Left lung (tissue), 10 donors: ENCODE results near the gene CAMK2G. TPM values are rescaled to one million over a fixed set of nuclear protein-coding genes. Genes with fewer than 3 reads are reported as not detected.

Experiments used
- ATAC-seq: fragments of 200-7000 bp; cut with Tn5 transposase; one replicate; pipeline ENCODE4 v1.9.1; 2020; ENCODE audit warnings: moderate library complexity
- DNase-seq, 4 donors: peaks; one replicate each; pipeline ENCODE4 v3.0.0-alpha.2; 2013 to 2020
- H3K27ac ChIP-seq, 2 donors: fragments of 200-600 bp; sonication (generic) in 1 of 2; one replicate each; pipeline versions ENCODE4 v1.5.0 to v1.8.0; 2020 to 2021
- H3K27me3 ChIP-seq, 2 donors: fragments of 200-600 bp; sonication (generic) in 1 of 2; one replicate each; pipeline versions ENCODE4 v1.5.0 to v1.8.0; 2020 to 2021
- H3K36me3 ChIP-seq, 2 donors: fragments of 200-600 bp; sonication (generic) in 1 of 2; one replicate each; pipeline versions ENCODE4 v1.5.0 to v1.8.0; 2020 to 2021
- H3K4me1 ChIP-seq, 2 donors: fragments of 200-600 bp; one replicate each; pipeline ENCODE4 v1.8.0; 2021
- H3K4me3 ChIP-seq, 2 donors: fragments of 200-600 bp; sonication (generic) in 1 of 2; one replicate each; pipeline versions ENCODE4 v1.5.0 to v1.8.0; 2020 to 2021; ENCODE audit warnings: mild to moderate bottlenecking in 1 of 2
- H3K9me3 ChIP-seq, 2 donors: fragments of 200-600 bp; sonication (generic) in 1 of 2; one replicate each; pipeline versions ENCODE4 v1.5.0 to v1.8.0; 2020 to 2021
- intact Hi-C, 2 donors: fragments of 100-400 bp; cut with DNase I; formaldehyde crosslinking; loops; one replicate each; pipeline versions ENCODE4 v1.11.2 to v1.14.2; 2022
- polyA plus RNA-seq, 6 donors: library from polyadenylated mRNA; unstranded; fragments of 120-200 nt; gene quantifications; one replicate each; pipeline ENCODE4 v1.2.1, GENCODE V29; 2013; ENCODE audit not compliant: insufficient read length in 6 of 6
- total RNA-seq, 2 donors: library from RNA; stranded (reverse); fragmentation: NEBNext Ultra II Directional; extraction: Animal tissue kit (Norgen Biotek cat#: 25700); gene quantifications; one replicate each; pipeline ENCODE4 v1.2.1, GENCODE V29; 2021
- TF ChIP-seq, protein P1 (sequence below), 2 donors: fragments of 200-600 bp; sonication (generic) in 1 of 2; IDR thresholded peaks; one replicate each; pipeline versions ENCODE4 v1.5.0 to v1.8.0; 2021; ENCODE audit warnings: antibody characterized with exemption in 2 of 2
- donor health status: DM: no; HTN: yes; CAD: no.
- donor health status: DM: no; HTN: no; CAD: no.

The CAMK2G gene
- total and polyA plus RNA-seq, 8 donors, result 28.9 to 44.5 (median 35.4) TPM

DNA sequence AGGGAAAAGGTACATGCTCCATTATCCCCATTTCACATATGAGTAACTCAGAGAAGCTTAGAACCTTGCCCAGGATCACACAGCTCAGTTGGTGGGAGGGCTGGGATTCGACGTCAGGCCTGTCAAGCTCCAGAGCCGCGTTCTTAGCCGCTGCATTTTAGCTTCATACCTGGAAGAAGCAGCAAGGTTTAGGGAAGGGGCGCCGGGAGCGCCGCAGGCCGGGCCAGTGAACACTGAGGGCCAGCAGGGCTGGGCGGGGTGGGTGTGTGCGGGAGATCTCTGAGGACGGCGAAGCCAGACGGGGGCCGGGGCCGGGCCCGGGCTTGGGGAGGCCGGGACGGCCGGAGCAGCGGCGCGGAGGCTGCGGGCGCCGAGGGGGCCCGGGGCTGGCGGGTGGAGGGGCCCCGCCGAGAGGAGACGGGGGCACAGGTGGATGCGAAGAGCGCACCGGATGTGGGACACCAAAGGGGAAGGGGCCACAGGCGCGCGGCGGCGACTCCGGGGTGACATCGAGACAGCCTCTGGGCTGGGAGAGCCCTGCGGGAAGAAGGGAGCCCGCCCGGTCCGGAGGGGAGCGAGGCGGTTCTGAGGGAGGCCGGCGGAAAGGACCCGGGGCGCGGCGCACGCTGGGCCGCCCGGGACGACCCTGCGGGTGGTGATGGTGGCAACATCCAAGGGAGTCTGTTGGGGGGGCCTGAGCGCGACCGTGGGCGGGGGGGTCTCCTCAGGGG is 63.5 kb downstream of the CAMK2G start:
- DNase-seq (peak in 3 of 4 donors; percentile 18 to 90 (median 50)), ATAC-seq (peak; percentile 10)
- Histone ChIP-seq H3K4me3 (peak overlapping the region; percentile 84 to 94), H3K4me1 (peaks cover 5 to 54% of the 10 kb centered on the region in 2 donors), H3K27ac (peak overlapping the region; percentile 87 to 95), H3K27me3 (no peaks in the 10 kb centered on the region), H3K9me3 (no peaks in the 10 kb centered on the region), H3K36me3 (peaks cover 0 to 54% of the 10 kb centered on the region in 2 donors)
- TF ChIP-seq, protein P1, sequence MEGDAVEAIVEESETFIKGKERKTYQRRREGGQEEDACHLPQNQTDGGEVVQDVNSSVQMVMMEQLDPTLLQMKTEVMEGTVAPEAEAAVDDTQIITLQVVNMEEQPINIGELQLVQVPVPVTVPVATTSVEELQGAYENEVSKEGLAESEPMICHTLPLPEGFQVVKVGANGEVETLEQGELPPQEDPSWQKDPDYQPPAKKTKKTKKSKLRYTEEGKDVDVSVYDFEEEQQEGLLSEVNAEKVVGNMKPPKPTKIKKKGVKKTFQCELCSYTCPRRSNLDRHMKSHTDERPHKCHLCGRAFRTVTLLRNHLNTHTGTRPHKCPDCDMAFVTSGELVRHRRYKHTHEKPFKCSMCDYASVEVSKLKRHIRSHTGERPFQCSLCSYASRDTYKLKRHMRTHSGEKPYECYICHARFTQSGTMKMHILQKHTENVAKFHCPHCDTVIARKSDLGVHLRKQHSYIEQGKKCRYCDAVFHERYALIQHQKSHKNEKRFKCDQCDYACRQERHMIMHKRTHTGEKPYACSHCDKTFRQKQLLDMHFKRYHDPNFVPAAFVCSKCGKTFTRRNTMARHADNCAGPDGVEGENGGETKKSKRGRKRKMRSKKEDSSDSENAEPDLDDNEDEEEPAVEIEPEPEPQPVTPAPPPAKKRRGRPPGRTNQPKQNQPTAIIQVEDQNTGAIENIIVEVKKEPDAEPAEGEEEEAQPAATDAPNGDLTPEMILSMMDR (IDR thresholded peaks at IDR 0.05), result no peak
- intact Hi-C loops, result no loop called here

DNA sequence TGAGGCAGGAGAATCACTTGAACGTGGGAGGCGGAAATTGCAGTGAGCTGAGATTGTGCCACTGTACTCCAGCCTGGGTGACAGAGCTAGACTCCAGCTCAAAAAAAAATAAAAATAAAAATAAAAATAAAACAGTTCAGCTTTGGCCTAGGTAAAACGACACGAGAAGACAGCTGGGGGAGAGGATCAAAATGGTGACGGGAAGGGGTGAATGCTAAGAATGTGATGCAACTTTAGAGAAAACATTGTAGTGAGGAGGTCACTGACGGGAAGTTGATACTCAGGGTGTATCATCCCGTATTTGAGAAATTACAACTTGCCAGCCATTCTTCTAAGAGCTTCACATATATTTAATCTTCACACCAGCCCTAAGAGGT is 64.0 kb downstream of the CAMK2G start:
- intact Hi-C loops, result no loop called here
- Histone ChIP-seq H3K4me1 (peaks cover 5 to 49% of the 10 kb centered on the region in 2 donors), H3K4me3 (peak overlapping the region; percentile 84 to 94), H3K27ac (peak overlapping the region in 1 of 2 donors; percentile 95), H3K36me3 (peaks cover 0 to 60% of the 10 kb centered on the region in 2 donors), H3K9me3 (no peaks in the 10 kb centered on the region), H3K27me3 (no peaks in the 10 kb centered on the region)
- DNase-seq, result no peak
- TF ChIP-seq, protein P1 (IDR thresholded peaks at IDR 0.05), result no peak
- ATAC-seq, result no peak

DNA sequence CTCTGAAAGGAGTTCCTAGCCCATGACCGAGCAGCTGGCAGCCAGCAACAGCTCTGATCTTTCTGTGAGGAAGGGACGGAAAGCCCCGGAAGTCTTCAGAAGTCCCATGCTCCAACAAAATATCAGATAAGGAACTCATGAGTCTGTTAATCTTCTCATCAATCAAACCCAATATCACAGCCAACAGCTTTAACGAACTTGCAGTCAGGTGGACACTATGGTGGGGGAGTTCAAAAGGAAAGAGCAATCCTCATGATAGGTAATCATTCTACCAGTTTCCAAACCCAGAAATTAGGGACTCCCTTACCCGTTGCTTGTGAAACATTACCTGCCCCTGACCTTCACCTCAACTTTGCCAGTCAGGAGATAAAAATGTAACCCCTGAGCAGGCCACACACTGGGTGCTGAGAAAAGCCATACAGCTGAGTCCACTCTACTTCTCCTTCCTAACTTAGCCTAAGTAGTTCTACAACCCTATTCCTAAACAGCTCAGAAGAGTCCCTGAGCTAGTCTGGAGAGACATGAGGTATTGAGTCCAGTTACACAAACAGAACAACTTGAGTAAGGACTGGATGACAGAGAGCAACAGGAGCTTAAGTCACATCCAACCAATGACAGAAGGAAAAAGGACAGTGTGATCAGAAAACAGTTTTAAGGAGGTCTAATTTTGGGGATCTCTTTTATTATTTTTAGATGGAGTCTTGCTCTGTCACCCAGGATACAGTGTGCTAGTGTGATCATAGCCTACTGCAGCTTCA is 65.1 kb downstream of the CAMK2G start:
- TF ChIP-seq, protein P1 (IDR thresholded peaks at IDR 0.05), result no peak
- Histone ChIP-seq H3K9me3 (no peaks in the 10 kb centered on the region), H3K4me3 (no peak overlapping the region), H3K27me3 (no peaks in the 10 kb centered on the region), H3K27ac (no peak overlapping the region), H3K36me3 (peaks cover 0 to 61% of the 10 kb centered on the region in 2 donors), H3K4me1 (peaks cover 5 to 51% of the 10 kb centered on the region in 2 donors)
- no peak for DNase-seq
- ATAC-seq, result no peak
- intact Hi-C loops, result no loop called here

DNA sequence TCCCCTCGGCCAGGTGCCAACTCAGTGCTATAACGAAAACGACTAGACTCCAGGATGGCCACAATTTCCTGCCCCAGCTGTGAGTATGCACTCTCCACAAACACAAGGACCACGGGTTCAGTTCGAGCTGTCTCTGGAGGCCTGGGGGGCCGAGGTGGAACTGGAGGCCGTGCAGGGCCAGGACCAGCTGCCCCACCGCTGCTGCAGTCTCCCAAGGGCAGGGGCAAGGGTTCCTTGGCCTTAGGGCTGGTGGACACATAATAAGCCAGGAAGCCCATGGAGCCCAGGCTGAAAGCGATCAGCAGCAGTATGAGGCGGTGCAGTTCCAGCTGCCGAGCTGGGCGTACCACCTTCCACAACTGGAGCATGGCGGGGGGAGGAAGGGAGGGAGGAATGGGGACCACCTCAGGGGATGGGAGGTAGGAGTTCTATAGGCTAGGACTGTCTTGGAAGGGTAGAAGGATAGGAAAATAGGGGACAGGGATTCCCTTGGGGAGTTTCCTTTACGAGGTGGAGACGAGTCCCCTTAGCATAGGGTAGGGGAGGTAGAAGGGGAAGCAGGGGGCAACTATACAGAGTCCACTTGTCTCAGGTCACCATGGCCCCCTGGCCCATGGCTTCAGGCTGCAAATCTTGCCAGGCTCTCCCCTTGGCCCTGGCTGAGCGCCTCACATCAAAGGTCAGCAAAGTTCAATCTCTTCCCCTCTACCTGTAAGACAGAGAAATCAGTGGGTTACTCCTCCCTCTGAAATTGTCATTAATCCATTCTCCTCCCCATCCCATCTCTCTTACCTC is 66.1 kb downstream of the CAMK2G start:
- peaks cover 5 to 51% of the 10 kb centered on the region in 2 donors for H3K4me1 ChIP-seq
- H3K27ac ChIP-seq, result no peak overlapping the region
- intact Hi-C loops, result no loop called here
- H3K4me3 ChIP-seq, result no peak overlapping the region
- no peaks in the 10 kb centered on the region for H3K27me3 ChIP-seq
- no peak for ATAC-seq
- DNase-seq, result no peak
- no peaks in the 10 kb centered on the region for H3K9me3 ChIP-seq
- TF ChIP-seq, protein P1 (IDR thresholded peaks at IDR 0.05), result no peak
- H3K36me3 ChIP-seq, result peaks cover 0 to 61% of the 10 kb centered on the region in 2 donors
